RCC 7860 (cell line): ENCODE data around the gene GNB5.

Experiments used
- DNase-seq: peaks from one replicate; pipeline ENCODE4 v3.0.0-alpha.2; 2015; ENCODE audit warnings: low spot score
- FAIRE-seq: peaks from 2 replicates; lab custom pipeline; 2012; peaks lifted over from hg19 to GRCh38; lab: Jason Lieb, UNC

GNB5 gene

DNA sequence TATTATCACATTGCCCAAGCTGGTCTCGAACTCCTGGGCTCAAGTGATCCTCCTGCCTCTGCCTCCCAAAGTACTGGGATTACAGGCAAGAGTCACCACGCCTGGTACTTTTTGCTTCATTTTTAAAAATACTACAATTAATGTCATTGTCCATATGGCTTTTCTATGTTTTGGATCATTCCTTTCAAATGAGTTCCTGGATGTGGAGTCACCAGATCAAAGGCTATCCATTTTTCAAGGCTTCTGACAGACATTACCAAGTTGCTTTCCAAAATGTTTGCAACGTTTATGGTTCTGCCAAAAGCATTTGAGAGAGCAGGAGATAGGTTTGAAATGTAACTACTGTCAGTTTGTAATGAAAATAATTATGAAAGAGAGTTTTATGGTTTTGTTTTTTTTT, 44.4 kb downstream of the GNB5 start:
- DNase-seq (no peak), FAIRE-seq (no peak)

DNA sequence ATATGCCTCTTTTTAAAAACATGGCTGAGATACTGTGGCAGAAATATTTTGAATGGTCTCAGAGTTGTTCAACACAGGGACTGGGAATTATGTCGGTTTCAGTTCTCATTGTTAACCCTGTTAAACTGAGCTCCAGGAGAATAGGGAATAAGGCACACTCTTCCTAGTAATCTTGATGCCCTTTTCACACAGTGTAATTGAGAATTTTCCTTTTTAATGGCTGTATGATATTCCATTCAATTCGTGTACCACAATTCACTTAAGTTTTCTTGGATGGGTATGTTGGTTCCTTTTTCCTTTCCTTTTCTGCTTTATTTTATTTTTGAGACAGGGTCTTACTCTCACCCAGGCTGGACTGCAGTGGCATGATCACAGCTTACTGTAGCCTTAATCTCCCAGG, 44.9 kb downstream of the GNB5 start:
- no peak for DNase-seq
- no peak for FAIRE-seq

DNA sequence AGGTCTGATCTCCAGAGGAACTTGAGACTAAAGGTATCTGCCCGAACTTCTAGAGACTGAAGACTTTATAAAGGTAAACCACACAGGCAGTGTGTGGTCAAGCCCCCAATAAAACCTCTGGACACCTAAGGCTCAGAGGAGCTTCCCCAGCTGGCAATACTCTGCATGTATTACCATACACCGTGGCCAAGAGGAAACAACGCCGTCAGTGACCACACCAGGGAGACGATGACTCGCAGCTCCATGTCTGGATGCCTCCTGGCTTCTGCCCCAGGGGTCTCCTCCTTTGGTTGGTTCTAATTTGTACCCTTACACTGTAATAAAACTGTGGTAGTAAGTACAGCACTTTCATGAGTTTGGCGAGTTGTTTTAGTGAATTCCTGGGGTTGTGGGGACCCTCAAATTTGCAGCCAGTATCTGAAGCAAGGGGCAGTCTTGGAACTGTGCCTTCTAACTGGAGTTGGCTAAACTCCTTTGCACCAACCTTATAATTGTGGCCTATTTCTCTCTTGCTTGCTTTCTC, 46.5 kb downstream of the GNB5 start:
- DNase-seq (peak; percentile 71), FAIRE-seq (no peak)

DNA sequence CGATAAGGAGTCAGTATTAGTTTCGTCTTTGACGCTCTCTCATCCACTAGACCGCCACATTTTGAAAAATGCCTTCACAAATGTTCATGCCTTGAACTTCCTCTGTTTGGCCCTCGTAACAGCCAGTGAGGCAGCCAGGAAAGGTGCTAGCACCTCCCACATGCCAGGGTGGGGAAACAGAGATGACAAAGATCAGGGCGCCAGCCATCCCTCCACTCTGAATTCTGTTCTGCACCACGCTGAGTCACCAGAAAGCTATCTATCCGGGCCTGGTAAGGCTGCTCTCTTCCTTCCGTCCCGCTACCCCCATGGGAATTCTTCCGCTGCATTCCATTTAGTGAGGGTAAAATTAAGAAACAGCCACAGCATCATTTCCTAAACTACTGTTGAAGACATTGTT, 47.3 kb downstream of the GNB5 start:
- peak; percentile 94 for DNase-seq
- FAIRE-seq, result peak; percentile 84

DNA sequence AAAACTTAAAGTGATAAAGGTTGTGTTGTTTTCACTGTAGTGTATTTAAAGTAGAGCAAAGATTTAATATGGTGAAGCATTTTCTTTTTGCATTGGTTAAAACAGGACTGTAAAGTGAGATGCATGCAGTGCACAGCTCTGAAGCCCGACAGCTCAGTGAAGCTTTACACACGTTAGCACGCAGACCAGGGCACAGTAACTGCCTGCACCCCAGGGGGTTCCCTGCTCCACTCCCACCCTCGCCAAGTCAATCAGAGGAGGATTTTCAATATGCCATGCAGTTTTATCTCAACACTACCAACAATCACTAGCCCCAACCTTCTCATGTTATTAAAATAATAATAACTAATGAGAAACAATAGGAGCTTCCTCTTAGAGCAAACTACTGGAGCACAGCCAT, 50.5 kb downstream of the GNB5 start:
- no peak for FAIRE-seq
- no peak for DNase-seq

DNA sequence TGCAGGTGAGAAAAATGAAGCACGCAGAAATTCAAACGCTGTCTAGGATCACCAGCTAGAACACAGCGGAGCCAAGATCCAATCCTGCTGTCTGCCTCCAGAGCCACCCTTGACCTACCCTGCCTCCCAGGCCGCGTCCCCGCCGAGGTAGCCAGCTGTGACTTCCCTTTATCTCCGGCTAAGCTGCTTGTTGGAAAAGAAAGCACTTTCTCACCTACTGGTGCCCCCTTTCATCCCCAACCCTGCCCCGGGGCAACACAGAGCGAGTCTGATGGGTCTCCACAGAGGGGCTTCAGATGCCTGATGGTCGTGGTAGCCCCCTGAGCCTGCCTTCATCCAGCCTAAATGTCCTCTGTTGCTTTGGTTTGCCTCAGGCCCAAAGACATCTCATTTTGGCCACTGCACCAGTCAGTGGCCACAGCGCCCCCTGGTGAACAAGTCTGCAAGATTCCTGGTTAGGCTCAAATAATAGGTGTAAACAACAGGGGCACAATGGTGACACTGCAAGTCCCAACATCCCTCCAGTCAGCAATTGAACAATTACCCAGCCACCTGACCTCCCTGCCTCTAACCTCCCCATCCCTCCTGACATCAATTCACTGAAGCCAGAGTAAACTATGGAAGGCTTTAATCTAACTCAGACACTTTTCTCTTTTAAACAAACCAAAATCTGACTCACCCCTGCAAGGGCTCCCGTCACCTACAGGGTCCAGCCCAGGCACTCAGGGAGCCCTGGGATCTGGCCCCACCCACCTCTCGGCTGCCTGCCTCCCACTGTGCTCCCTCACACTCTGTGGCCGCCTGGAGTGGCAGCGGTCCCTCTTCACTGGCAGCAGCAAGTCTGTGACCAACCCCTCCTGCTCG, 51.4 kb downstream of the GNB5 start:
- peak; percentile 45 for DNase-seq
- no peak for FAIRE-seq

DNA sequence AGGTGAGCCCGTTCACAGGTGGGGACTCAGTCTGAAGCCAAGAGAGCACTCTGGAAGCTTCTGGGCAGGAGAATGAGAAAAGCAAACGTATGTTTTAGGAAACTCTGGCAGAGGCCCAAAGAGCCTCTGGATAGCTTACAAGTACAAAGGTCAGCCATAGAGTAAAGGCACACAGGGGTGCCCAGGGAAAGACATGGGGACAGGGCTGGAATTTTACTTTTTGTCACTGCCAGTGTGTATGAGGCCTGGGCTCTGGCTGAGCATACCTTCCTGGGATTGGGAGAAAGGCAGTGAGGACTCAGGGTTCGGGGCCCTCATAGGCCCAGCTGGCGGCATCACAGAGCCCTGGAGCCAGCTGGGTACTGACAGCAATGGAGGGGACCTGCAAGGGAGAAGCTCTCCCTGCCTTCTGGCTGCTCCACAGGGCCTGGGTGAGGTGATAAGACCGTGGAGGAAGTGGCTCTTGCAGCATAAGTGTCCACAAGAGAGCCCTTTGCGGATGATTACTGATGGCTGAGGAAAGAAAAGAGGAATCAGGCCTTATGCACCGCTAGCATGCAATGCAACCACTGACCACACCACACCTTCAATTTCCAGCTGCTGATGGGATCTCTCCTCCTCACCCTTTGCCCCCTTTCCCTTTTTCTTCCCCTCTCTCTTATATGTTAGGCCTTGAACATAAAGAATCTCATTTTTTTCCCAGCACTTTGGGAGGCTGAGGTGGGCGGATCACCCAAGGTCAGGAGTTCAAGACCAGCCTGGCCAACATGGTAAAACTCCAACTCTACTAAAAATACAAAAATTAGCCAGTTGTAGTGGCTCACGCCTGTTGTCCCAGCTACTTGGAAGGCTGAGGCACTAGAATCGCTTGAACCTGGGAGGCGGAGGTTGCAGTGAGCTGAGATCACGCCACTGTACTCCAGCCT, 53.5 kb downstream of the GNB5 start:
- FAIRE-seq, result no peak
- DNase-seq, result no peak

DNA sequence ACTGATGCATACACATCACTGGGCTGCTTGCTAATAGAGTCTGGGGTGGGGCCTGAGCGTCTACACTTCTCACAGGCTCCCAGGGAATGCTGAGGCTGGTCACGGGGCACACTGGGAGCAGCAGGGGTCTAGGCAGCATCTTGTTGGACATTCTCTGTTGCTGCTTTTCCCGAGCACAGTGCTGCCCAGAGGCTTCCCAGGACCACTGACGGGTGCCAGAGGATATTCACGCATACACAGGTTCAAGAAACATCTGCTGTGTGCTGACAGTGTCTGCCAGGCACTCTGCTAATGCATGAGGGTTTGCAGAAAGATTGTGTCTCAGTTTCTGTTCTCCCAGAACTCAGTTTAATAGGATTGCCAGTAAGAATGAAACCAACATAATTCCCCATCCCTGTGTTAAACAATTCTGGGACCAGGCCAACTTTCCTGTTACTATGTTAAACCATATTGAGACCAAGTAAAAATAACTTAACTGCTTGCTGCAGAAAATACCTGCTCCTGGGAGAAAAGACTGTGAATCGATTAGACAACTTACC, 54.7 kb downstream of the GNB5 start:
- FAIRE-seq (no peak), DNase-seq (no peak)

DNA sequence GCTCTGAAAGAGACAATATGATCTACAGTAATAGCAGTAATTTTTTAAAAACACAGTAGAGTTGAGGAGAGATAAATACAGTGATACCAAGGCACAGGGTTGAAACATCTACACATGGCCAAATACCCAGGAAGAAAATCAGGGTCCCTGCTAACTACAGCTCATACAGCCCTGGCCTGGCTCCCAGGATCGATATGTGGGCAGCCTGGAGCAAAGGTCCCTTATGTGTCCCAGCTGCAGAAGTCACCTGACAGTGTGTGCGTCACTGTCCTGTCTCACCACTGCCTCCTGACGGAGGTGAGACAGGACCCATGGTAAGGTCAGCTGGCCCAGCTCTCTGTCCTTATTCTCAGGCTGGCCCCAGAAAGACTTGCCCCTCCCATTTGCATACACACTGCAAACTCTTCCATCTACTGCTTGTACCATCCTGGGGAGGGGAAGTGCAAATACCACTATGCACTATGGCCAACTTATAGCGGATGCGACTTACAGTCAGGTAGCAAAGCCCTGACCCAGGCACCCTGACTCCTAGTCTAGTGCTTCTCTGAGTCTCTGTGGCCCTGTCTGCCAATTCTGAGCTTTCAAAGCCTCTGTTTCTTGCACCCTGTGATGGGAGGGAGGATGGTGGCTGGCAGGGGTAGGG, 56.6 kb downstream of the GNB5 start:
- FAIRE-seq (no peak), DNase-seq (no peak)

DNA sequence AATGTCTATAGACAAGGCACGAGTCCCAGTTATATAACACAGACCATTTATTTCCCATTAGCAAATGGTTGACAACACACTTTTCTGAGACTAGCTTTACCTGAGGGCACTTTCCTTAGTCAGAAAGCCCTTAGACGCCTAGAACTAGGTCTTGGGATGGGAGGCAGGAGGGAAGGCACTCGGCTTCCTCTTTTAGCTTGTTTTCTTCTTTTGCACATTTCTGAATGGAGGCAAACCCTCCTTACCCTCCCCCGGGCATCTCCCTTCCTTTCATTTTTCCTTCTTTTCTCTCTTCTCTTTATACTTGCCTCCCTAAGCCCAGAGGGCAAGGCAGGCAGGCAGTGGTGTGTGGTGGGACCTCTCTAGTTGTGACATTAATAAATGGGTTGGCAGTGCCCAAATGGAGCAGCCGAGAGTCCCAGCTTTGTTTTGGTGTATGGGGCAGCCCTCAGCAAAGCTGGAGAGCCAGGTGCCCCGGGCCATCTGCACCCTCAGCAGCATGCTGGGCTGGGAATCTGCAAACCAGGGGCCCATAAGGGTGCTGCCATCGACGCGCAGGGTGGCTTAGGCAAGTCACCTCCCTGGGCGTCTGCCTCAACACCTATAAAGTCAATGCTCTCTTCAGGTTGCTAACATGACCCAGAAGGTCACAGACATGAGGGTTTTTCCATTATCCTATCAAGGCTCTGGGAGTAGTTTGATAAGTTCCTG, 57.5 kb downstream of the GNB5 start:
- no peak for FAIRE-seq
- no peak for DNase-seq

DNA sequence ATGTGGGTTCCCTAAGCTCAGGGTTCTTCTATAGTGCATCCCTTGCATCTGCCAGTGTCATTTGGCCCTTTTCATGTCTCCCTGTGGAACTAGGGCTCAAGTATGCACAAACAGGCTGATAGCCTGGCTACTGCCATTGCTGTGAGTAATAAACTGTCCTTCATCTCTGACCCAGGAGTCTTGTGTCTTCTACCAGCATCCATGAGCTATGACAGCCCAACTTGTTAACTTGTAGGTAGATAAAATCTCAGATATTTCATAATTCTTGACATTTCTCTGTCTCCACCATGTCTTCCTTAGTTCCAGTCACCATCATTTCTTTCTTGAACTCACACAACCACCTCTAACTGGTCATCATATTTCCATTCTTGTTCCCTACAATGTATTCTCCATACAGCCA, 59.1 kb downstream of the GNB5 start:
- DNase-seq (no peak), FAIRE-seq (no peak)

DNA sequence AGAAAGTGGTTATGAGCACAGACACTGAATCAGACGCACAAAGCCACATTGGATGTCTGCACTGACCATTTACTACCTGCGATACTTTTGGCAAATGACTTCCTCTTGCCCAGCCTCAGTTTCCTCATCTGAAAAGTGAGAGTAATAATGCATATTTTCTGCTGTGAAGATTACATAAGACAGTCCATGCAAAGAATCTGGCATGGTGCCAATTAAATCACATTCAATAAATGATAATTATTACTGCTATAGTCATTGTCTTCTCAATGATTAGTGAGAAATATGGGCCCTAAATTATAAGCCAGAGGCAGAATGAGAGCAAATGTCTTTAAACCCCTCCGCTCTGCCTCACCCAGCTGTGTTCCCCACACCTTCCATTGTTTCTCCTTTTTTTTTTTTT, 62.6 kb downstream of the GNB5 start:
- DNase-seq, result no peak
- no peak for FAIRE-seq

DNA sequence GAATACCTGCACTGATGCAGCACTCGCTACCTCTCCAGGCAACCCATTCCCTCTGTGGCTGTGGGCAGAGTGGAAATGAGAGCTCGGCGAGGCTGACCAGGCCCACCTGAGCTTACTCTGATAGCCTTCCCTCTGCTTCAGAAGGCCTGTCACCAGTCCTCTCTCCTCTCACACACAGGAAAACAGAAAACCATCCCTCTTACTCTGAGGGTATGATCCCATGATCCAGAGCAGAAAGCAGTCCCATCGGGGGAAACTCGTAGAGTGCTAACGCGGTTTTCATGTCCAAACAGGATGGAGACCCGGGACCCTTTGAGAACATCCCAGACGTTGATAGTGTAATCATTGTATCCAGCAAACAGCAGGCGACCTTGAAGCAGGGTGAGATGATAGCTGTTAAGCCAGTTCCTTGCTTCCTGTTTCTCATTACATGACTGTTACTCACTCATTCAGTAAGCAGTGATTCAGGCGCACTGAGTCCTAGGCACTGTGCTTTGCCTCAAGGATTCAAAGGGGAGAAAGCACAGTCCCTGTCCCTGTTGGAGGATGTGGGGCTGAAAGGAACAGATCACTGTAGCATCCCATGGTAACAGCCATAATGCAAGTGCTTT, 66.8 kb downstream of the GNB5 start:
- peak; percentile 59 for DNase-seq
- peak; percentile 23 for FAIRE-seq

DNA sequence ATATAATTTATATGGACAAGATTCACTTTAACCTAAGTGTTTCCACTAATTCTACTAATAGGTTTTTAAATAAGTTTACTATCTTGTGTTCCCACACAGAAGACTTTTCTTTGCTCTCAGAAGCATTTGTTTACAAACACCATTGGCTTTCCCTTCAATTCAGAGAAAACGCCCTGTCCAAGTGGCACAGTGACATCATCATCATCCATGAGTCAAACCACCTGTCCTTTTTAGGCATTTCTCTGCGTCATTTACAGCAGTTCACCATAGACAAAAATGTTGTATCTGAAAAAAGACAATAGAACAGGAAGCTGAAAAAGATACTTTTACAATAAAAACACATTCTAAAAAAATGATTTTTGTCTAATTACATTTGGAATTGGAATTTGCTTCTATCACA, 69.3 kb downstream of the GNB5 start:
- DNase-seq (no peak), FAIRE-seq (no peak)

DNA sequence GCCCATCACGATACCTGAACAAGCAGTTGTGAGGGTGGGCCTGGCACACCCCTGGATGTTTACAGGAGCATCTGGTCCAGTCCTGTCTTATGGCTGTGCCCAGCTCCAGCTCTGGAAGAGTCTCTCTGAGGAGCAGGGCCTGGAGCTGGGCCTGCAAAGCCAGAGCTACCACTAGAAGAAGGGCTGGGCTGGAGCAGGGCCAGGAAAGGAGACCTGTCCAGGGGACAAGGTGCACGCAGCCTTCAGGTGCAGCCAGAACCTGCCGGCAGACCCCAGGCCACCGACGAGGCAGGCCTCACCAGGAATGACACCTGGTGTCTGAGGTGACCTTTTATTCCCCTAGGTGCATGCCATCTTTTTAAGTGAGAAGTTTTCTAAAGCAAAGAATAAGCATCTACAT, 70.2 kb downstream of the GNB5 start:
- DNase-seq, result no peak
- no peak for FAIRE-seq

DNA sequence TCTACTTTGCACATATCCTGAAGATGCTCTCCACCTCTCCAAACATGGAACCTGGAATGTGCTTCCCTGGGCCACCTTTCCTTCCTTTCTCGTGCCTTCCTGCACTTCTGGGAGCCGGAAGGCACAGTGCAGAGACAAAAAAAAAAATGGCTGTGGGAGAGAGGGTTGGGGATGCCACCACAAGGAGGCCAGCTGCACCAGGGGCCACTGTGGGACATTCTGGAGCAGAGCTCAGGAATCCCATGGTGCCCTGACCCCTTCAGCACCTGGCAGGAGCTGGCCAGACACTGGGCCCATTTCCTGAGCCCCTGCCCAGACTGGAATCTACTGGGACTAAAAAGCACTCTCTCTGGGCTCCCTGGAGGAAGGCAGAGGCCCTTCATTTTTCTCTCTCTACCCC, 70.7 kb downstream of the GNB5 start:
- FAIRE-seq (no peak), DNase-seq (no peak)

DNA sequence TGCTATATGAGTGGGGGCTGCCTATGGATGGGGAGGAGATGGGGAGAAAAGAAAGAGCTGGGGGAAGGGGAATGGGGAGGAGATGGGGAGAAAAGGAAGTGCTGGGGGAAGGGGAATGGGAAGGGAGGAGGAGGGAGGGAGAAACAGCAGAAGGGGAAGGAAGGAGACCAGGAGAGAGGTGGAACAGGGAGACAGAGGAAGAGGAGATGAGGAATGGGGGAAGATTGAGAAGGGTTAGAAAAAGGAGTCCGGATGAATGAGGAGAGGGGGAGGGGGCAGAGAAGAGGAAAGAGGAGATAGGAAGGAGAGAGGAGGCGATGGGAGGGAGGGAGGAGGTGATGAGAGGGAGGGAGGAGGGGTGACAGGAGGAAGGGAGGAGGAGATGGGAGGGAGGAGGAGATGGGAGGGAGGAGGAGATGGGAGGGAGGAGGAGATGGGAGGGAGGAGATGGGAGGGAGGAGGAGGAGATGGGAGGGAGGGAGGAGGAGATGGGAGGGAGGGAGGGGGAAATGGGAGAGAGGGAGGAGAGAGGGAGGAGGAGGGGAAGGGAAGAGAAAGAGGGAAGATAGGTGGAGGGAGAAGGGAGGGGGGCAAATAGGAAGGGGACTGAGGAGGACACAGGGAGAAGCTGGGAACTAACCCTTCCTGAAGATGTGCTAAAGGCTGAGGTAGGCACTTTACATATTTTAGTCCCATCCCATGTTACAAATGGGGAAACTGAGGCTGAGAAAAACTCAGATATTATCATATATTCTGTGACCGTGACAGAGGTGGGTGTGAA, 72.0 kb downstream of the GNB5 start:
- no peak for DNase-seq
- no peak for FAIRE-seq

DNA sequence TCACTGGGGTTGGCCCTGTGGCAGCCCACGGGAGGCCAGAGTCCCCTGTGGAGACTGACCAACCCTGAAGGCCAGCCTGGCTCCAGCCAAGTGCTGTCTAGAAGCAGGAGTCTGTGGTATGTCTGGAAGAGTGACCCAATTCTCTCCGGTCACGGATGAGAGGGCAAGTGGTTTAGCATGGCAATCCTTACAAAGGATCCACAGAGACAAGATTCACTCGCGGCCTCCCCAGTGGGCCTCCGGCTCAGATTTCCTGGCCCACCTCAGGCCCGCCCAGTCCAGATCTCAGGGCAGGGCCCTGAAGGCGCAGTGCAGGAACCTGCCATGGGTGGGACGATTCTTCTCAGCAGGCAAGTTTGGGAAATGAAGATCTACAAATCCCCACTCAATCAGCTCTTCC, 73.6 kb downstream of the GNB5 start:
- DNase-seq (peak; percentile 72), FAIRE-seq (peak; percentile 79)
